Amniotic epithelial cell (primary cell): Measurements from ENCODE around the gene IKBIP.
"Not testable (repeated sequence)": the region's sequence is repeated elsewhere in the genome, so short reads cannot be mapped to it uniquely, and the experiment has no call there.

Source experiments
- DNase-seq: peaks from one replicate; pipeline ENCODE4 v3.0.0-alpha.2; 2010; ENCODE audit warnings: low read depth

The IKBIP gene, protein sequence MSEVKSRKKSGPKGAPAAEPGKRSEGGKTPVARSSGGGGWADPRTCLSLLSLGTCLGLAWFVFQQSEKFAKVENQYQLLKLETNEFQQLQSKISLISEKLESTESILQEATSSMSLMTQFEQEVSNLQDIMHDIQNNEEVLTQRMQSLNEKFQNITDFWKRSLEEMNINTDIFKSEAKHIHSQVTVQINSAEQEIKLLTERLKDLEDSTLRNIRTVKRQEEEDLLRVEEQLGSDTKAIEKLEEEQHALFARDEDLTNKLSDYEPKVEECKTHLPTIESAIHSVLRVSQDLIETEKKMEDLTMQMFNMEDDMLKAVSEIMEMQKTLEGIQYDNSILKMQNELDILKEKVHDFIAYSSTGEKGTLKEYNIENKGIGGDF

DNA sequence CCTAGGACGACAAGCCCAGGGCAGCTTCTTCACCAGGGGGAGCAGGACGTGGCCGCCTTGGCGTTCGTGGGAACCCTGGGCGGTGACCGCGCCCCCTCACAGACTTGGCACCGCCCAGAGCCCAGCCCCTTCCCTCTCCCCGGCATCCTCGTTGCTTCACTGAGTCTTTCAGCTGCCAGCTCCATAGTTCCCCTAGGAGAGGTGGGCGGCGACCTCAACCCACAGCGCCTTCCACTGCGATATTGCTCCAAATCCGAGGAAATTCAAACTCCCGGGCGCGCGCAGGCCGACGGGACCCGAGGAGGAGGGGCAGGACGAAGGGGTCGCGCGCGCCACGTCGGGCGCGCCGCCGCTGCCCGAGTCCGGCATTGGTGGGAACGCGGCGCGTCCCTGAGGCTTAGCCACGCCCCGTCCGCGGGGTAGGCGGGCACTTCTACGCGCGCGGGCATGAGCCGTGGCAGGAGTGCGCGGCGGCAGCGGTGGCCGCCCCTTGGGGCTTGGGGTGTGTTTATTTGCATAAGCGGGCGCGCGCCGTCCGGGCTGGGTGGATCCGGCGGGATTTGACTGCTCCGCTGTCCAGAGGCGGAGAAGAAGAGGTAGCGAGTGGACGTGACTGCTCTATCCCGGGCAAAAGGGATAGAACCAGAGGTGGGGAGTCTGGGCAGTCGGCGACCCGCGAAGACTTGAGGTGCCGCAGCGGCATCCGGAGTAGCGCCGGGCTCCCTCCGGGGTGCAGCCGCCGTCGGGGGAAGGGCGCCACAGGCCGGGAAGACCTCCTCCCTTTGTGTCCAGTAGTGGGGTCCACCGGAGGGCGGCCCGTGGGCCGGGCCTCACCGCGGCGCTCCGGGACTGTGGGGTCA lies at the start of gene IKBIP, which contains the start of gene APAF1:
IKBIP (minus strand) TSS at position 77 of the 860 bp plus-strand sequence. CDS start 87 bp downstream, outside the sequence.
APAF1 (plus strand) TSS at position 579 of the 860 bp plus-strand sequence. CDS start 3,070 bp downstream, outside the sequence.
- DNase-seq = peak; percentile 93

DNA sequence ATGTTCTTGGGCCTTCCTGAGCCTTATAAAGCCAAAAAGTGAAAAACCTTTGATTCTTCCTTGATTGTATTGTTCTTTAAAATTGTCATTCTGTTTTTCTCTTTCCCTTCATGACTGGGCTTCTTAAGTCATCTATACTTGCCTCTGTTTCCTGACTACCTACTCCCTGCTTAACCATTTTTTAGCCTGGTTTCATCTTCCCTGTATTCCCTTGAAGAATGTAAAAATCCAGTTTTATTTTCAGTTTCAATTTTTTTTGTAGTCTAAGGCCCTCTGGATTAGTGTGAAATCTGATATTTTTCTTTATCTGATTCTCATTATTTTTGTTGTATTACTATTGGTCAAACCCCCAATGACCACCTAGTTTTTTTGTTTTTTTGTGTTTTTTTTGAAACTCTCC lies 46.8 kb upstream of the IKBIP start:
- DNase-seq = no peak

DNA sequence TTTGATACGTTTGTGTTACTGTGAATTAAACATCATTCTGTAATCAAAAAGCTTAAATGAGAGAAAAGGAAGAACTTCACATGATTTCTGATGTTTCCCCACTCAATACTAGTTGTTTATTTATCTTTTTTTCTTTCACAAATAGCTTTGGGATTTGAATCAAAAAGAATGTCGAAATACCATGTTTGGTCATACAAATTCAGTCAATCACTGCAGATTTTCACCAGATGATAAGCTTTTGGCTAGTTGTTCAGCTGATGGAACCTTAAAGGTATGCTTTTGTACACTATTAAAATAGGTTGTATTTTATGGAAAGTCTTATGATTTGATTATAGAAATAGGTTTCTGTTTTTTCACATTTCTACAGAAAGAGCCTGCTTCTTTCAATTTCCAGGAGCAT lies 42.0 kb upstream of the IKBIP start:
- peak; percentile 19 for DNase-seq

DNA sequence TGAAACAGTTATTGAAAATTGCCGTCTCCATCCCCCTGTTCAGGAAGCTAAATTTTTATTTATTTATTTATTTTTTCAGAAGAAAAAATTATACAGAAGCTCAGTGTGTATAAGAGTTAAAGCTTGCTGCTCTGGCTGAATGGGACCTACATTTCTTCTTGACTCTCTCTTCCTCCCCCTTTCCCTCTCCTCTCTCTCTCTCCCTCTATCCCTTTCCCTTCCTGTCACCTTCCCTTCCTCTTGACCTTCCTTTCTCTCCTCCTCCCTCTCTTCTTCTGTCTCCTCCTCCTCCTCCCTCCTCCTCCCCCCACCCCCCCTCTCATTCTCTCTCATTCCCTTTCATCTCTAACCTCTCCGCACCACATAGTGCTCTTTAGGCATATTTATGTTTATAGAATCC lies 39.6 kb upstream of the IKBIP start:
- DNase-seq = no peak

DNA sequence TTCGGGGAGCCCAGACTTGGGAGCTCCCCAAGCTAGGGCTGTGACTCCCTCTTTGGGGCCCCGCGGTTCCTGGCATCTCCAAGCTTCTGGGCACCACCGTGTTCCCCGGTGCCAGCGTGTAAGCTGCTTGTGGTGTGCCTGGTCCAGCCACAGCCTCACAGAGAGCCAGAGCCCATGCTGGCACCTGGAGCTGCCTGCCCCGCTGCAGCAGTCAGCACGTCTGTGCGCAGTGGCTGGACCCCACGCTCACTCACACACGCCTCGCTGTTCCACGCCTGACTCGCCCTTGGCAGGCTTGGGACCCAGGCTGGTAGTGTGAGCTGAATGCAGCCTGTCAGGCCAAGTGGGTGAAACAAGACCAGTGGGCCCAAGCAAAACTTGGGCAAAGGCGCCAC lies 35.0 kb upstream of the IKBIP start:
- DNase-seq = no peak

DNA sequence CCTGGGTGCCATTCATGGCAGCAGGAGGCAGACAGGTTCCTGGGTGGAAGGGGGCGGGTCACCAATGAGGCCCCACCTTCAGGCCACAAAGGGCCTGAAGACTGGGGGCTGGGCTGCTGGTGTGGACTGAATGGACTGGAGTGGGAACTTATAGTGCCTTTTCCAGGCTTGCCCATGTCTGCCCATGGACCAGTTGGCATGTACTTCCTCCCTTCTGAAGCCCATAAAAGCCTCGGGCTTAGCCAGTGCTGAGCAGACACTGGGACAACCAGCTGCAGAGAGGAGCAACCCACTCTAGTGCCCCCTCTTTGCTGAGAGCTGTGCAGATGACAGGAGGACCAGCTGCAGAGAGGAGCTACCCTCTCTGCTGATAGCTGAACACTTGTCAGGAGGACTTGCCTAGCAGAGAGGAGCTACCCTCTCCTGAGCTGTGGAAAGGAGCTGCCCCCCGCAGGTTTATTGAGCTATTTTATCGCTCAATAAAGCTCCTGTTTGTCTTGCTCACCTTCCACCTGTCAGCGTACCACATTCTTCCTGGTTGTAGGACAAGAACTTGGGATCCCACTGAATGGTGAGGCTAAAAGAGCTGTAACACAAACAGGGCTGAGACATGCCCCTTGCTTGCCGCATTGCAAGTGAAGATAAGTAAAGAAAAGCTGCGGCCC lies 34.5 kb upstream of the IKBIP start:
- no peak for DNase-seq

DNA sequence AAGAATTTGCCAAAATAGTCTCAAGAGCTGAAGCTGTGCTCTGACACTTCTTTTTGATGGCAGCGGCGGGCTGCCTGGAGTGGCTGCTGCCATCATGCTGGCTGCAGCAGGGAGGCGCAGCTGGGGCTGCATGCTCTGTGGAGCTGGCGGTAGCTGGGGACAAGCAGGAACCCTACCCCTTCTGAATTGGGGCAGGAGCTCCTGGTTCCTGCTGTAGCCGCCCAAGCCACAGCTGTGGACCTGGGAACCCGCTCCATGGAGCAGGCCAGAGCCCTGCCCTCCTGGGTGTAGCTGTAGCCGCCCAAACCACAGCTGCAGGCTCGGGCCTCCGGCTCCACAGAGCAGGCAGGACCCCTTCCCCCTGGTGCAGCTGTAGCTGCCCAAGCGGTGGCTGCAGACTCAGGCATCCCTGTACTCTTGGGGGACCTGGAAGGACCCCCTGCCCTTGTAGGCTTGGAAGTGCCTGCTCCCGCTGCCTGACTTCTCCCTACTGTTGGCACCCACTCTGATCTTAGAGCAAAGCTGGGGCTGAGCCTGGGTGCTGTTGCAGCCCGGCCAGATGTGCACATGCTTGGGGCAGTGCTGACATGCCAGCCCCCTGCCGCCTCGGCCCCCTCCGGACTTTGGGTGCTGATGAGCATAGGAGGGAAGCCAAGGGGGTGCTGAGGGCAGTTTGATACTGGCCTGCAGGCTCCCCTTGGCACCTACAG lies 33.8 kb upstream of the IKBIP start:
- no peak for DNase-seq

DNA sequence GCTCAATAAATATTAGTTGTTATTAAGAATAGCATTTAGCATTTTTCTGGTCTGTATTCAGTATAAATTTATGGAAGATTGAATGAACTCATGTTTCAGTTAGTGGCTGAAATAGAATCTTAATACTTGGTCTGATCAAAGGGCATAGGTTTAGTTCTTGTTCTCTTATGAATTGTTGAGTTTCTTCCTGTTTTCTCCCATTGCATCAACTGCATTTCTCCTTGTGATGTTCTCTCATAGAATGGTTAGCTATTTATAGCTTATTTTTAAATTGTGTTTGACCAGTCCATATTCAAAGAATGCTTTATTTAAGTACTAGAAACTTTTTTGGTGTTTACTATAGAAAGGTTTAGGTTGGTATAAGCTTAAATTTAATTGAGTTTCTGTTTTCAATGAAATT lies 30.3 kb upstream of the IKBIP start:
- no peak for DNase-seq

DNA sequence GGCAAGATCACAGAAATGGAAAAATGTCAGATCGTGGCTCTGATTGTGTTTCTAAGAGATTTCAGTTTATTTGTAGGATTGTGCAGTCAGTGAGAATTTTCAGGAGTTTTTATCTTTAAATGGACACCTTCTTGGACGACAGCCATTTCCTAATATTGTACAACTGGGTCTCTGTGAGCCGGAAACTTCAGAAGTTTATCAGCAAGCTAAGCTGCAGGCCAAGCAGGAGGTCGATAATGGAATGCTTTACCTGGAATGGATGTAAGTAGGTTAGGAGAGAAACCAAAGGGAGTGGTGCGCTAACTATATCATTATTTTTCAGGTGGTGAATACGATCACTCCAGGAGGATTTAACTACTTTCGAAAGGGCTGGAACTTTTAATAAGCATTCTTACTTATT lies 26.9 kb upstream of the IKBIP start:
- peak; percentile 4 for DNase-seq

DNA sequence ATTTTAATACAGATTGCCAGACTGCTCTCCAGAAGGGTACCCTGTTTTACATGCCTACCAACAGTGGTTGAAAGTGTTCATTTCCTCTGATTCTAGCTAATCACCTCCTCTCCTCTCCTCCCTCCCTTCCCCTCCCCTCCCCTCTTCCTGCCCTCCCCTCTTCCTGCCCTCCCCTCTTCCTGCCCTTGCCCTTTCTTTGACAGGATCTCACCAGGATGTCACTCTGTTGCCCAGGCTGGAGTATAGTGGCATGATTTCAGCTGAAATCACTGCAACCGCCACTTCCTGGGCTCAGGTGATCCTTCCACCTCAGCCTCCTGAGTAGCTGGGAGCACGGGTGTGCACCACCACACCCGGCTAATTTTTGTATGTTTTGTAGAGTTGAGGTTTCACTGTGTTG lies 25.2 kb upstream of the IKBIP start:
- DNase-seq = no peak

DNA sequence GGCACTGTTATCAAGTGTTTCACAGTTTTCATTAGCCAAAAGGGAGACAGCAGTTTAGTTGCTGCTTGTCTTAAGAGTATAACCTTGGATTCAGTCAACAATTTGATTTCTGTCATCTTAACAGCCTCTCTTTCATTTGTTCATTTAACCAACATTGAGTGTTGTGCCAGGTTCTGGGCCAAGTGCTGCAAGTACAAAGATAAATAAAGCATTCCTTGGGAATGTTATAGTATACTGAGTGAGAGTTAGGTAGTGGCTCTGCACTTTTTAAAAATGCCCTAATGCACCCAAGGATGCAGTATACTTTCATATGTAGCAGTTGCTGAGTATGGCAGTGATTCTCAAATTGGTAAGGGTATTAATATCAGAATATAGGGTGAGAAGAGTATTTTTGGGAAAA lies 15.9 kb upstream of the IKBIP start:
- DNase-seq = no peak

DNA sequence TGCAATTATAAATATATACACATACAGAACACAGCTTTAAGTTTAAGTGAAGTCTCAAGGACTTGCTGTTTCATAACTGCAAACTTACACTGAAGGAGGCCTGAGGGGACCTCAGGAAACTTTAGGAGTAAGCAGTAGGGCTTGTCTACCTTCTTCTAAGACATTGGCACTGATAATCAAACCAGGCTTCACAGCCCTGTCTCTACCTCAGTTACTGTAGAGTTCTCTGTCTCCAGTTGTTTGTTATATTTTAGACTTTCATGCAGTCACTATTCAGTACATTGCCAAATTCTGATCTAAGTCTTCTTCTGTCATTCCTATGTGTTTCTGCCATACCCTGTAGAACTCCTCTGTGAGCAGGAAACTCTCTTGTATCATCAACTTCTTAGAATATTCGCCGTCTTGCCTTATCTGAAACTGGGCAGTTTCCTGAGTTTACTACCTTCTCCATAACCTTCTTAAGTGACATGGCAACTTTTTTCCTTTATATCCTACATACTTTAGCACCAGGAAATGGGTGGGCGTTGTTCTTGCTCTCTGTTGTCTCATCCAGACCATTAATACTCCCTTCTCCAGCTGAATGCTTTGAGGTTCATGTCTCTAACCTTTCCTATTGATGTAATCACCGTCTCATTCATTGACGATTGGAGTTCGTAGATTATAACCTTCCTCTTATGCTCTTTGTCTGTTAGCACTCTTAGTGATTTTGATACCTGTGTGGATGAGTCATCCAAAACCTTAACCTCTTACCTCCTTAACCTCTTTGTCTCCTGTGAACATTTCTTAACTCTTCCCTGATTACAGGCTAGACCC lies 11.9 kb upstream of the IKBIP start:
- DNase-seq = no peak

DNA sequence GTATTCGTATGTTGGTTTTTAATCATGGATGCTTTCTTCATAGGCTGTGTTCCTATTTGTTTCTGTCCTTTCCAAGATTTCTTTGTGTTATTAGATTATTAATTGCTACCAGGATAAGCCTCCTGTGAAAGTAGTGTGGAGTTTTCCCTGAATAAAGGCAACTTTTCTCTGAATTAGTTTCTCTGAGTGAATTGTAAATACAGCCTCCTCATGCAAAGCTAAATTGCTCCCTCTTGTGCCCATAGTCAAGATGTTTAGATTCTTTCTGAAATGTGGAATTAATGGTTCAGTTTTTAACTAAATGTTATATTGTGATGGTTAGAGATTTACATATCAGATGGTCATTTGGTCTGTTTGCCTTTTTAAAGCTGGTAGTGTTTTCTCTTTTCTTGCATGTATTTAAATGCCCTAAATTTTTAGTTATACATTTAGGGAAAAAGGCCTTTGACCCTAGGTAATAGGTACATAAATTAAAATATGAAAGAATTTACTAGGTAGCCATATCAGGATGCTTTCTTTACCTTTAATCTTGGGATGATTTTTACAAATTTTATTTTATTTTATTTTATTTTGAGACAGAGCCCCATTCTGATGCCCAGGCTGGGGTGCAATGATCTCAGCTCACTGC lies 9.4 kb upstream of the IKBIP start:
- DNase-seq = peak; percentile 68

DNA sequence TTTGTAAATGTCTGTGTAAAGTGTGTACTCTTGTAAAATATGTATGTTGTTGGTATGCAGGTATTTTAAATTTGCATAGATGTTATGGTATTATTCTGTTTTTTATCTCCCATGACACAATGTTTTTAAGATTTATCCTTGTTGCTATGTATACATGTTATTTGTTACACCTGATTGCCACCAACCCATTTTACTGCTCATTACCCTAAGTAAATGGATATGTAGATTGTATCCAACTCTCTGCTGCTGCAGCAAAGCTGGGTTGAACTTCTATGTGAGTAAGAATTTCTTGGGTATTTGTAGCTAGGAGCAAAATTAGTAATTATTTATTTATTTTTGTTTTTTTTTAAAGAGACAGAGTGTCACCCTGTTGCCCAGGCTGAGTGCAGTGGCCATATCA lies 6.7 kb upstream of the IKBIP start:
- DNase-seq = no peak

DNA sequence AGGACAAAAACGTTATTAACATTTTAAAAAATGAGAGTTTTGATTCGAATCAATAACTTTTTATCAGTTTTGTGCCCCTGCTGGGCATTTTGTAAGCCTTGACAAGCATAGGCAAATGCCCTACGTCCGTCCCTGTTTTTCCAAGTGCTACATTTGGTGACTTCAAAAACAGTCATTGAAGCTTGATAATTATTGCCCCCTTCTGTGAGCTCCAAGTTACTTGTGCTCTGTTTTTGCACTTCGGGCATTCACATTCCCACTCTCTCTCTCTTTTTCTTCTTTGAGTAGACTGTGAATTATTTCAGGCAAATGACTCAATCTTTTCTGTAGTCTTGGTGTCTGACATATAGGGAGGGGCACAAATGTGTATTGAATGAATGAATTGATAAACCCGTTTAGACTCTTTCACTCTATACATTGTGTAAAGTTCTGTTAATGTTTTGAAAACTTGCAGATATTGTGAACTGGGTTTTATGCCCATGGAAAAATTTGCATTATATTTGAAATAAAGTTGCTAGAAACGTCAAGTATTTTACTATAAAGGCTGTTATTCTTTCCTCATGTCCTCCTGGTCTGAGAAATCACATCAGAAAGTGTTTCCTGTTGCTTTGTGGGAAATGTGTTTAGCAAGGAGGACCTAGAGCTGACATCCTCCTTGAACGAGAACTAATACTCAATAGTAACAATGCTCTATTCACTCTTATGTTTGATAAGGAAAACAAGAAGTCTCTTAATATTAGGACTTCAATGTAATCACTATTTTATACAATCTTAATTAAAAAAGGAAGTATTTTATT lies 1.9 kb upstream of the IKBIP start:
- peak; percentile 26 for DNase-seq

DNA sequence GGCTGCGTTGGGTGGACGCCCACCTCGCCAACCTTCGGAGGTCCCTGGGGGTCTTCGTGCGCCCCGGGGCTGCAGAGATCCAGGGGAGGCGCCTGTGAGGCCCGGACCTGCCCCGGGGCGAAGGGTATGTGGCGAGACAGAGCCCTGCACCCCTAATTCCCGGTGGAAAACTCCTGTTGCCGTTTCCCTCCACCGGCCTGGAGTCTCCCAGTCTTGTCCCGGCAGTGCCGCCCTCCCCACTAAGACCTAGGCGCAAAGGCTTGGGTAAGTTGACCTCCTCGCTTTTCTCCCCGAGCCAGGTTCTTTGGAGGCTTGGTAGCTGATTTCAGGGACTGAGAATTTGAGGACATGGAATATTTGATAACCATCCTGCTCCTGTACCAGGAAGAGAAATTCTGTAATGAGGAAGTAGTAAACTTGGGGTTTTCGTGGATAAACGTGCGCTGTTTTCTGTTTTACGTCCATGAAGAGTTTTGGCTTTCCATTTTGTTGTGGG lies 1.0 kb upstream of the IKBIP start:
- DNase-seq = peak; percentile 8

DNA sequence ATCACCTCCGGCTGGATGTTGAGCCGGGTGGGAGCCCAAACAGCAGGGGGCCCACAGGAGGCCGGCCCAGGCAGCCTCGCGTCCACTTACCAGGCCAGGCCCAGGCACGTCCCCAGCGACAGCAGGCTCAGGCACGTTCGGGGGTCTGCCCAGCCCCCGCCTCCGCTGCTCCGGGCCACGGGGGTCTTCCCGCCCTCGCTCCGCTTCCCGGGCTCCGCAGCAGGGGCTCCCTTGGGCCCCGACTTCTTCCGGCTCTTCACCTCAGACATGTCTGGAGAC lies 216 bp downstream of the IKBIP start:
- no peak for DNase-seq

DNA sequence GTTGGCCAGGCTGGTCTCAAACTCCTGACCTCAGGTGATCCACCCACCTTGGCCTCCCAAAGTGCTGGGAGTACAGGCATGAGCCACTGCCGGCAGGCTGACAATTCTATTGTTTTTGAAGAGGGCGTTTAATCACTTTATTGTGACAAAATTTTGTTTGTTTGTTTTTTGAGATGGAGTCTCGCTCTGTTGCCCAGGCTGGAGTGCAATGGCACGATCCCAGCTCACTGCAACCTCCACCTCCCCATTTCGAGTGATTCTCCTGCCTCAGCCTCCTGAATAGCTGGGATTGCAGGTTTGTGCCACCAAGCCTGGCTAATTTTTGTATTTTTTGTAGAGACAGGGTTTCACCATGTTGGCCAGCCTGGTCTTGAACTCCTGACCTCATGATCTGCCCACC lies 1.8 kb downstream of the IKBIP start:
- not testable (repeated sequence) for DNase-seq

DNA sequence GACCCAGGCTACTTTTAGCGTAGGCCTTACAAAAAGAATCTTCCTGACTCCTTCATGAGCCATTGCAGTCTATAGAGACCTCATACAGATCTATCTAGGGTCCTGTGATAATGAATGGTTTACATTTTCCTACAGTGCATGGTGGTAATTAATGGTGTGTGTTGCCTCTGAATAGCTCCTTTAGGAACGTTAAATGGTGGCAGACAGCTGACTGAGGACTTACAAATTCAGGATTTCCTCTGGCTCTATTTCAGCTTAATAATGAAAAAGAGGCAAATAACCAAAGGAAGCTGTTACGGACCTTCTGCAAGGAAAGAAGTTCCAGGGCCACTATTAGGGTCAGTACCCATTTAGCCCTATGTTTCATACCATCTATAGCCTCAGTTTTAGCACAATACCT lies 5.1 kb downstream of the IKBIP start:
- no peak for DNase-seq

DNA sequence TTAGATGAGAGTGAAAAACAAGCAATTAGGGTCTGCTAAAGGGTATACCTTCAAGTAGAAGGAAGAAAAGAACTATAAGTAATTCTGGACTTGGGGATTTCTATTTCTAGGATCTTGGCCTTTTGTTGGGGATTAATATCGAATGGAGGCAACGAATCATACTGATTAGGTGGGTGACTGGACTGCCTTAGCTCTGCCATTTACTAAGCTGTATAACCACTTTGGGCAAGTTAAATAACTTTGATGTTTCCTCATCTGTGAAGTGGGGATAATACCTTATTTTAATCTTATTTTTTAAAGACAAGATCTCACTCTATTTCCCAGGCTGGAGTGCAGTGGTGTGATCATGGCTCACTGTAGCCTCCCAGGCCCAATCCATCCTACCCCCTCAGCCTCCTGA lies 6.6 kb downstream of the IKBIP start:
- DNase-seq = no peak
